ENCODE measurements around the gene KCNIP4.
"Not testable (repeated sequence)": the region's sequence is repeated elsewhere in the genome, so short reads cannot be mapped to it uniquely, and the experiment has no call there.

Gene KCNIP4

GRCh38 chr4:21948347-21949072 is at the start of gene KCNIP4:
Gene KCNIP4, minus strand, starts transcription at chr4:21948772.
- no peak for DNase-seq (ENCODE audit: low read depth)
- H3K4me3 ChIP-seq (ENCODE audit: low read depth, low read length) = no peak within 1 kb of the TSS
- TF ChIP-seq CTCF (IDR thresholded peaks at IDR 0.05; ENCODE audit: low read depth, low read length, missing control alignments) = no peak

GRCh38 chr4:21996618-21997017 is 48.0 kb upstream of the KCNIP4 start:
- not testable (repeated sequence) for DNase-seq (ENCODE audit: low read depth); H3K4me3 ChIP-seq (ENCODE audit: low read depth, low read length)

GRCh38 chr4:21992330-21992729 is 43.8 kb upstream of the KCNIP4 start:
- H3K4me3 ChIP-seq (ENCODE audit: low read depth, low read length) = no peak overlapping the region
- no peak for TF ChIP-seq CTCF (IDR thresholded peaks at IDR 0.05; ENCODE audit: low read depth, low read length, missing control alignments)
- no peak for DNase-seq (ENCODE audit: low read depth)

- DNase-seq (ENCODE audit: low read depth) = no peak
- no peak overlapping the region for H3K4me3 ChIP-seq (ENCODE audit: low read depth, low read length)
- no peak for TF ChIP-seq CTCF (IDR thresholded peaks at IDR 0.05; ENCODE audit: low read depth, low read length, missing control alignments)
Measured at GRCh38 chr4:21991562-21991961, 43.0 kb upstream of the KCNIP4 start.

DNA sequence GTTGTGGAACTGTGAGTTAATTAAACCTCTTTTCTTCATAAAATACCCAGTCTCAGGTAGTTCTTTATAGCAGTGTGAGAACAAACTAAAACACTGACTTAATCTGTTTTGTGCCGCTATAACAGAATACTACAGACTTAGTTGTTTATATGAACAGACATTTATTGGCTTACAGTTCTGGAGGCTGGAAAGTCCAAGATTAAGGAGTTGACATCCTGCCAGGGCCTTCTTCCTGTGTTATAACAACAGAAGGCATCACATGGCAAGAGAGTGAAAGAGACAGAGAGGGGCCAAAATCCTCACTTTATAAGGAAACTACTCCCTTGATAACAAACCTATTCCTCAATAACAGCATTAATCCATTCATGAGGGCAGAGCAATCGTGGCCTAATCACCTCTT is 42.5 kb upstream of the KCNIP4 start:
- H3K4me3 ChIP-seq (ENCODE audit: low read depth, low read length) = no peak overlapping the region
- DNase-seq (ENCODE audit: low read depth) = no peak
- no peak for TF ChIP-seq CTCF (IDR thresholded peaks at IDR 0.05; ENCODE audit: low read depth, low read length, missing control alignments)

DNA sequence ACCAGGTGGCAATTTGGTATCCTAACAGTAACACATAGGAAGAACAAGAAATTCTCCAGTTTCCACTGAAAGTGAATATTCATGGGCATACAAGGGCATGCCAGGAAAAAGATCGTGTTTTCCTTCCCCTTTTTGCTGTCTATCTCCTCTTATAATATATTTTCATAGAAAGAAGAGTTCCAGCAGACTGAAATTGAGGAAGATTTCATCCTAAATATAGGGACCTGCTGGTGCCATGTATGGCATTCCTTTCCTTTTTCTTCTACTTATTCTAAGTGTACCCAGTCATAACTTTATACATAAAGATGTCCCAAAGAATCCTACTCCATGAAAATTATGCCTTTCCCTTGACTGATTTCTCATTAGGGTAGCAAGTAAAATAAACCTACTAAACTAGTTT is 40.8 kb upstream of the KCNIP4 start:
- no peak for TF ChIP-seq CTCF (IDR thresholded peaks at IDR 0.05; ENCODE audit: low read depth, low read length, missing control alignments)
- no peak for DNase-seq (ENCODE audit: low read depth)
- H3K4me3 ChIP-seq (ENCODE audit: low read depth, low read length) = no peak overlapping the region

- H3K4me3 ChIP-seq (ENCODE audit: low read depth, low read length) = no peak overlapping the region
- TF ChIP-seq CTCF (IDR thresholded peaks at IDR 0.05; ENCODE audit: low read depth, low read length, missing control alignments) = no peak
- no peak for DNase-seq (ENCODE audit: low read depth)
Measured at GRCh38 chr4:21986307-21986706, 37.7 kb upstream of the KCNIP4 start.
